IMR-90 (cell line): Measurements from ENCODE around the gene APC2.

Source experiments
- BHLHE40 ChIP-seq: fragments of 150-350 bp; IDR thresholded peaks from 2 replicates; pipeline ENCODE4 v1.6.1; 2016; ENCODE audit warnings: mild to moderate bottlenecking, low read depth, low read length
- CEBPB ChIP-seq: IDR thresholded peaks from 2 replicates; pipeline ENCODE4 v1.6.1; 2012; ENCODE audit warnings: low read depth, low read length, improper control_type of control experiment
- CTCF ChIP-seq: conservative IDR thresholded peaks from 2 replicates; pipeline ENCODE4 v1.5.1; 2012; ENCODE audit warnings: mild to moderate bottlenecking, low read depth, low read length, improper control_type of control experiment
- ELK1 ChIP-seq: fragments of 150-350 bp; IDR thresholded peaks from 2 replicates; pipeline ENCODE4 v1.6.1; 2016; ENCODE audit warnings: low read depth, mild to moderate bottlenecking, low read length, moderate library complexity, borderline replicate concordance
- MAFK ChIP-seq: IDR thresholded peaks from 2 replicates; pipeline ENCODE4 v1.6.1; 2012; ENCODE audit warnings: low read depth, low read length, improper control_type of control experiment
- MAZ ChIP-seq: IDR thresholded peaks from 2 replicates; pipeline ENCODE4 v1.6.1; 2012; ENCODE audit warnings: low read depth, mild to moderate bottlenecking, low read length, improper control_type of control experiment, moderate library complexity, borderline replicate concordance
- MXI1 ChIP-seq: IDR thresholded peaks from 2 replicates; pipeline ENCODE4 v1.6.1; 2012; ENCODE audit warnings: low read depth, mild to moderate bottlenecking, low read length, moderate library complexity, borderline replicate concordance
- NFE2L2 ChIP-seq: fragments of 150-350 bp; IDR thresholded peaks from 2 replicates; pipeline ENCODE4 v1.6.1; 2016; ENCODE audit warnings: low read depth, mild to moderate bottlenecking, low read length
- POLR2A ChIP-seq: IDR thresholded peaks from 2 replicates; pipeline ENCODE4 v1.6.1; 2012; ENCODE audit warnings: mild to moderate bottlenecking, low read depth, low read length
- RCOR1 ChIP-seq: IDR thresholded peaks from 2 replicates; pipeline ENCODE4 v1.6.1; 2012; ENCODE audit warnings: mild to moderate bottlenecking, low read length, improper control_type of control experiment; ENCODE audit not compliant: insufficient replicate concordance
- RFX5 ChIP-seq: IDR thresholded peaks from 2 replicates; pipeline ENCODE4 v1.8.0; 2012; ENCODE audit warnings: low read depth, mild to moderate bottlenecking, low read length, moderate library complexity
- SMC3 ChIP-seq: fragments of 150-350 bp; IDR thresholded peaks from 2 replicates; pipeline ENCODE4 v1.6.1; 2016; ENCODE audit warnings: low read depth, mild to moderate bottlenecking, antibody characterized with exemption, low read length, moderate library complexity
- USF2 ChIP-seq: fragments of 150-350 bp; IDR thresholded peaks from 2 replicates; pipeline ENCODE4 v1.6.1; 2017; ENCODE audit warnings: mild to moderate bottlenecking, antibody characterized with exemption, low read length, low read depth

- no peak for TF ChIP-seq CTCF
- TF ChIP-seq RFX5 = no peak
- TF ChIP-seq USF2 = no peak
- TF ChIP-seq POLR2A = no peak
- TF ChIP-seq NFE2L2 = no peak
- no peak for TF ChIP-seq RCOR1
- TF ChIP-seq ELK1 = no peak
- no peak for TF ChIP-seq MAFK
- TF ChIP-seq MAZ = no peak
- TF ChIP-seq SMC3 = no peak
- TF ChIP-seq CEBPB = no peak
- no peak for TF ChIP-seq BHLHE40
- no peak for TF ChIP-seq MXI1
These were observed 1.1 kb downstream of the APC2 start for GRCh38 chr19:1450735-1451731.
